T-helper 1 cell (primary cell): ENCODE results near the gene ABCC9.
A peak's percentile ranks its signal among the peaks of the same experiment; 100 is the strongest.
"Not testable (repeated sequence)": the region's sequence is repeated elsewhere in the genome, so short reads cannot be mapped to it uniquely, and the experiment has no call there.

Experiments used
- DNase-seq, 5 donors: peaks; one replicate each; pipeline ENCODE4 v3.0.0-alpha.2; 2012 to 2020

ABCC9 gene

DNA sequence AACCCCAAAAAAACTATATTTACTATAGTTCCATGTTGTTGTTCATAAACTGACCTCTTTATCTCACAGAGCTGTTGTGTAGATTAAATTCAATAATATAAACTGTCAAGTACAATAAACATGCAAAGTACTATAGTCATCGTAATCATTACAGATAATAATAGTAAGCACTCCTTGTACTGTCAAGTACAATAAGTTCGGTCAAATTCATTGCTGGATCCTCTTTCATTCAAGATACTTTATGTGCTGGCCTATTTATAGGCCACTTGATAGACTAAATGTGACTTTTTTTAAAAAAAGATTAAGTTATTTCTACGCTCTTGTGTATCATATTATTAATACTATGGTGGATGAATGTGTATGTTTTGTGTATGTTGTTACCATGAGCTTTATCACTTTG, 127.5 kb downstream of the ABCC9 start:
- DNase-seq: no peak

DNA sequence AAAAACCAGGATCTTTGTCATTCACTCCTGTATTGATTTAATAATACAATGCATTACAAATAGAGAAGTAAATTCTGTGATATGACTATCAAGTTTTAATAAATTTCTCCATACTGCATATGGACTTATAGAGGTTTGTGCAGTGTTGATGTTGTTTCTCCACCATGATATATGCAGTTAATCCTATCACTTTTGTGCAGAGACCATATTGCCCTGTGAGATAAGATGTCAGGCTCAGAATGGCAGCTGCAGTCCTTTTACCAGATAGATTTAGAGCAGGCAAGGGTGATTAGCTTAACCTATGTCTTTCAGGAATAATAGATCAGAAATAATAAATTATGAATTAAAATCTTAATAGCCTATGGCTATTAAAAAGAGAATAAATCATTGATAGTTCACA, 128.1 kb downstream of the ABCC9 start:
- DNase-seq: no peak

DNA sequence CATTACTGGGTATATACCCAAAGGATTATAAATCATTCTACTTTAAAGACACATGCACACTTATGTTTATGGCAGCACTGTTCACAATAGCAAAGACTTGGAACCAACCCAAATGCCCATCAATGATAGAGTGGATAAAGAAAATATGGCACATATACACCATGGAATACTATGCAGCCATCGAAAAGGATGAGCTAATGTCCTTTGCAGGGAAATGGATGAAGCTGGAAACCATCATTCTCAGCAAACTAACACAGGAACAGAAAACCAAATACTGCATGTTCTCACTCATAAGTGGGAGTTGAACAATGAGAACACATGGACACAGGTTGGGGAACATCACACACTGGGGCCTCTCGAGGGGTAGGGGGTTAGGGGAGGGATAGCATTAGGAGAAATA, 128.9 kb downstream of the ABCC9 start:
- not testable (repeated sequence) for DNase-seq

DNA sequence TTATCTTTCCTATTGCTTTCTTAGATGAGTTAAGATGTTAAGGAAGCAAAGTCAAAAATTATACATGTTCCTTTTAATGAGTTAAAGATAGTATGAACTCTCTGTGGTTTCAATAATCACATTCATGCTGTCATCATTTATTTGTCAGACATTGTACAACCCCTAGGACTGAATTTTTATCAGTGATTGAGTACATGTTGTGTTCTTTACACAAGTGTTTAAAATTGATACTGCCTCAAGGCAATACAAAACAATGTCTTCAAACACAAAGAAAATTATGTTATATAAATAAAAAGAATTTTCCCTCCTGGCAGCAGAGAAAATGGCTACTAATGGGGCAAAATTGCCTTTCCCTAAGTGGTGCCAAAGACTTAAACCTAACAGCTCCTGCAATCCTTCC, 132.1 kb downstream of the ABCC9 start:
- no peak for DNase-seq

DNA sequence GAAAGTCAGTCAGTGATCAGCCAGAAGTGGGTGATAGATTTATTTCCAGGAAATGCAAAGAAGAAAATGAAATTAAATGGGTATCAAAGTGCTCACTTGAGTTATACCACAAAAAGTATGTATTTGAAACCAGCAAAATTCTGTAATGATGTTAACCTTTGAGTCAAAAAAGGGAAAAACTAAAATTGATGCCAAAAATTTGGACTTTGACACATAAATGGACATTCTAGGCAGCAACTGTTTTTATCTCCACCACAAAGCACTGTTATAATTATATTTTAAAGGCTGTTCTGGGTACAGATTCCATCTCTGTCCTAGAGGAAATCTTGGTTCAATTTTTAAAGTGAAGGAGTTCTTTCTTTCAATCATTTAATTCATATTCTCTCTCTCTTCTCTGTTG, 135.0 kb downstream of the ABCC9 start:
- no peak for DNase-seq

DNA sequence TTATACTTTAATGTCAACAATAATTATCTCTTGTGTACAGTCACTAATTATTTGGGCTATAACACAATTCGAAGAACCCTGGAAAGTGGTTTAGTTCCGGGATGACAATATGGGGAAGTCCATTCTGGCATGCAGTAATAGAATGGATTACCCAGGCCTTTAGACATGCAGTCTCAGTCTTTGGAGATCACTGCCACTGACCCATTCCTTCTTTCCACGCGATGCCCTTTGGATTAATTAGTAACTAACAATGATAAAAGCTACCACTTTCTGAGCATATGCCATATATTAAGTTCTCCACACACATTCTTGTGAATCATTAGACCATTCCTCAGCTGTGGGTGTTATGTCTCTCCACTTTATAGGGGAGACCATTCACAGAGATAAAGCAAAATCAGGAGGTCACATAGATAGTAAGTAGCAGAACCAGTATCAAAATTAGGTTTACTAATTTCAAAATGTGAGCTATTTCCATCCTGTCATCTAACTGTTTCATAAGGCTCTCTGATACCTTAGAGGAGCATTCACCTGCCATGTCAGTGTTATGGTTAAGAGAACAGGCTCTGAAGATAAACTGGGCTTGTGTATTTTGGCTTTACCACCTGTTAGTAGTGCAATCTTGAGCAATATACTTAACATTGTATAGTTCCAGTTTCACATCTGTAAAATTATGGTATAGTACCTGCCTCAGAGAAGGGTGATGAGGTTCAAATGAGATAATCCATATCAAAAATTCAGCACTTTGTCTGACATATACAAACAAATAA, 139.5 kb downstream of the ABCC9 start:
- no peak for DNase-seq

DNA sequence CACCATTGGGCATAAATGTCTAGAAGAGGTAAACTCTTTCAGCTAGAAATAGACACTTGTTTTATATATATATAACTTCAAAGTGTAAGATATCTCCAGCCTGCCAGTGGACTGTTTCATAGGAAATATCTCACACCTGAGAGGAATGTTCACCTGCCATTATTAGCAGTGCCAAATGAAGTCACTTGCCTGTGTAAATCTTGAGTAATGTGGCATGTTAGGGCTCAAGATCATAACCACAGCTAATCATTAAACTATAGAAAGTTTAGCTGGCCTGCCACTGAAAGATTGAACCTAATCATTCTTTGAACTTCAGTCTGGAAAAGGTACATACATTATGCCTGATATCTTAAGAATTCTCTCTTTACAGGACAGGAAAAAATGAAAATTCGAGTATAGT, 141.2 kb downstream of the ABCC9 start:
- DNase-seq: no peak

DNA sequence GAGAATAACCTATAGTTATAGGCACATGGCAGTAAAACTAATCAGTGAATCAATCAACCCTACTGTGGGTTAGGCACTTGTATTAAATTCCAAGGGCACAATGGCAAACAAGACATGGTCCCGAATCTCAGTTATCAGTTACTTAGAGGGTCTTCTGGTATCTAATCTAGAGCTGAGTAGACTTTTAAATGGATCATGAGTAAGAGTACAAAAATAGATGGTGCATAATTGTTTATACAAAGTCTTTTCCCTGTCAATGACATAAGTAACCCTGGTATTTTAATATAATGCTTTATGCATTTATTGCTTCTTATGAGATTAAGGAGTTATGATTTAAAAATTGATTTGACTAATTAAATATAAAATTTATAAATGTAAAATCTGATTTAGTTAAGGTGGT, 143.7 kb downstream of the ABCC9 start:
- DNase-seq: no peak

DNA sequence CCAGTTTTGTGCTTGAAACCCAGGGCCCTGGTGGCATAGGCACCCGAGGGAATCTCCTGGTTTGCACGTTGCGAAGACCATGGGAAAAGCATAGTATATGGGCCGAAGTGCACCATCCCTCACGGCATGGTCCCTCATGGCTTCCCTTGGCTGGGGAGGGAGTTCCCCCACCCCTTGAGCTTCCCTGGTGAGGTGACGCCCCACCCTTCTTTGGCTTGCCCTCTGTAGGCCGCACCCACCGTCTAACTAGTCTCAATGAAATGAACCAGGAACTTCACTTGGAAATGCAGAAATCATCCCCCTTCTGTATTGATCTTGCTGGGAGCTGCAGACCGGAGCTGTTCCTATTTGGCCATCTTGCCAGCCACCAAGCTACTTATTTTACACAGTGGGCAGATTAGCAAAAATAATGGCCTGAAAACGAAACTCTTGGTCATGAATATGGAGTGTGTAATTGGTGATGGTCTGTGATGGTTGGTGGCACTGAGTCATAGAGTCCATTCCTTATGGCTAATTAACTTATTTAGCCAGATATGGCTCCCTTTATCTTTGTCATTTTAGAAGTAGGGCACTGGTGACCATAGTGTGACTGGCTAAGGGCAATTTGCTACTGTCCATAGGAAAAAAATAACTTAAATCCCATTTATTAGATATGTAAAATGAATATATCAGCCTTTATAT, 145.4 kb downstream of the ABCC9 start:
- DNase-seq: no peak

DNA sequence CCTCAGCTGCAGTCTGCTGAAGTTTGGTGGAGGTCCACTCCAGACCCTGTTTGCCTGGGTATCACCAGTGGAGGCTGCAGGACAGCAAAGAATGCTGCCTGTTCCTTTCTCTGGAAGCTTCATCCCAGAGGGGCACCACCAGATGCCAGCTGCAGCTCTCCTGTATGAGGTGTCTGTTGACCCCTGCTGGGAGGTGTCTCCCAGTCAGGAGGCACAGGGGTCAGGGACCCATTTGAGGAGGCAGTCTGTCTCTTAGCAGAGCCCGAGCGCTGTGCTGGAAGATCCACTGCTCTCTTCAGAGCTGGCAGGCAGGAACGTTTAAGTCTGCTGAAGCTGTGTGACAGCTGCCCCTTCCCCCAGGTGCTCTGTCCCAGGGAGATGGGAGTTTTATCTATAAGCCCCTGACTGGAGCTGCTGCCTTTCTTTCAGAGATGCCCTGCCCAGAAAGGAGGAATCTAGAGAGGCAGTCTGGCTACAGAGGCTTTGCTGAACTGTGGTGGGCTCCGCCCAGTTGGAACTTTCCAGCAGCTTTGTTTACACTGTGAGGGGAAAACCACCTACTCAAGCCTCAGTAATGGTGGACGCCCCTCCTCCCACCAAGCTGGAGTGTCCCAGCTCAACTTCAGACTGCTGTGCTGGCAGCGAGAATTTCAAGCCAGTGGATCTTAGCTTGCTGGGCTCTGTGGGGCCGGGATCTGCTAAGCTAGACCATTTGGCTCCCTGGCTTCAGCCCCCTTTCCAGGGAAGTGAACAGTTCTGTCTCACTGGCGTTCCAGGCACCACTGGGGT, 146.2 kb downstream of the ABCC9 start:
- DNase-seq: not testable (repeated sequence)

DNA sequence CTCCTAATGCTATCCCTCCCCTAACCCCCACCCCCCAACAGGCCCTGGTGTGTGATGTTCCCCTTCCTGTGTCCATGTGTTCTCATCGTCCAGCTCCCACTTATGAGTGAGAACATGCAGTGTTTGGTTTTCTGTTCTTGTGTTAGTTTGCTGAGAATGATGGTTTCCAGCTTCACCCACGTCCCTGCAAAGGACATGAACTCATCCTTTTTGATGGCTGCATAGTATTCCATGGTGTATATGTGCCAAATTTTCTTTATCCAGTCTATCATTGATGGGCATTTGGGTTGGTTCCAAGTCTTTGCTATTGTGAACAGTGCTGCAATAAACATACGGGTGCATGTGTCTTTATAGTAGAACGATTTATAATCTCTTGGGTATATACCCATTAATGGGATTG, 151.5 kb downstream of the ABCC9 start:
- DNase-seq: not testable (repeated sequence)

DNA sequence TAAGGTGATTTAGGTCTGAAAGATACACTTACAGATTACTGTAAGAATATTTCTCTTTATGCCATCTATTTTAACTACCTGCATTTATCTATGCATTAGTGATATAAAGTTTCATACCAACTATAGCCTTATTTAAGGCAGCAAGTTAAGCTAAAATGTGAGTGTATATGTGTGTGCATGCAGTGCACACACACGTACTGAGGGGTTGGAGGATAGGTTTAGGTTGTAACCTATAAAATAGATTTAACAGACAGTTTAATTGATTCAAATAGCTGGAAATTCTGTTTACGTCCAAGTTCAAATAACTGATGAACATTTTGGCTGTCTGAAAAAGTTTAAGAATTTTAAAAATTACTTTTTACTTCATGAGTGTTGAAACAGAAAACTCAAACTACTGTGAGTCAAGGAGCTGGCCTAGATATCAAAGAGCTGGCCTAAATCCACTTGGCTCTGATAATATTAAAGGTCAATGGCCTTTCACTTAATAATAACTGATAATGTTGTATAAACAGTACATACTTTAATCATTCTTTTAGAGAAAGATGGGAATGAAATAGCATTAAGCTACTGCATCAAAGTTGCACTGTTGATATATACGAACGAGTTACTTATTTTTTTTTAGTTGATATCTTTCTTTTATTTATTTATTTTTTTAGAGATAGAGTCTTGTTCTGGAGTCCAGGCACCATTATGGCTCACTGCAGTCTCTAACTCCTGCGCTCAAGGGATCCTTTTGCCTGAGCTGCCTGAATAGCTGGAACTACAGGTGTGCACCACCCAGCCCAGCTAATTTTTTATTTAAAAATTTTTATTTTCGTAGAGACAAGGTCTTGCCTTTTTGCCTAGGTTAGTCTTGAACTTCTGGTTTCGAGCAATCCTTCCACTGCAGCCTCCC, 152.9 kb downstream of the ABCC9 start:
- no peak for DNase-seq

DNA sequence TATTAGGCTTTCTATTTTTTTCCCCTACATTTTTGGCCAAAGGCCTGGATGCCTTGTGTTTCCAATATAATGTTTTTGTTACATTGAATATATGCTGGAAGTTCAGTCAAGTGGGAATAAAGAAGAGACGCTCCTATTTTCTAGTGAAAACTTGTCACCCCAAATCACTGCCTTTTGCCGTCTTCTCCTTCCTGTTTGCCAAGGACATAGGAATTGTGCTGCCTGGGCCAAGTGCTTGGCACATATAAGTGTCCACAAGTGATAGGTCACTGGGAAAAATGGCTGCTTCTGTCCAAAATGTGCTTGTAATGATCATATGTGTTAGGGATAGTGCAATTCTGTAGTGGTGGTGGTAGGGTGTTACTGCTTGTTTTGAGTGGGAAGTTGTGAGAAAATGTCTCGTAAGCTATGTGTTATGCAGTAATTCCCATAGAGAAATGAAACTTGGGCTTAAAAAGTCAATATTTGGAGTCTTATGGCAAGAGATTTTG, 155.1 kb downstream of the ABCC9 start:
- DNase-seq: no peak

DNA sequence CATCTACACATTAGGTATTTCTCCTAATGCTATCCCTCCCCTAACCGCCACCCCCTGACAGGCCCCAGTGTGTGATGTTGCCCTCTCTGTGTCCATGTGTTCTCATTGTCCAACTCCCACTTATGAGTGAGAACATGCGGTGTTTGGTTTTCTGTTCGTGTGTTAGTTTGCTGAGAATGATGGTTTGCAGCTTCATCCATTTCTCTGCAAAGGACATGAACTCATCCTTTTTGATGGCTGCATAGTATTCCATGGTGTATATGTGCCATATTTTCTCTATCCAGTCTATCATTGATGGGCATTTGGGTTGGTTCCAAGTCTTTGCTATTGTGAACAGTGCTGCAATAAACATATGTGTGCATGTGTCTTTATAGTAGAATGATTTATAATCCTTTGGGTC, 158.5 kb downstream of the ABCC9 start:
- DNase-seq: not testable (repeated sequence)

DNA sequence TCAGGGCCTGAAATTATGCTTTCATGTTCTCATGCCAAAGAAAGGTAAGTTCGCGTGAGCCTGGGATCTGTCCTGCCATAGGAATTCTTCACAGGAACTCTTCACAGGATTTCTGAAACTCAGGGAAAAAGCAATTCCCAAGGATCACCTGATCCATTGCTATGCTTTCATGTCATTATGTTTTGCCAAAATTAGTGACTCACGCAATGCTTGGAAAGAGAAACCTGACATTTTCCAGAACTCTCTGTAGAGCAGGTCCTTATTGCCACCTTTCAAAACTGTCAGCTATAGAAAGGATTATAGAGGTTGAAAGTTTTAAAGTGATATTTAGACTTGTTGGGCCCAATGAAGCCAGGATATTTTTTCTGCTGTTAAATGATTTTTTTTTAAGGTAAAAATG, 160.4 kb downstream of the ABCC9 start:
- no peak for DNase-seq

DNA sequence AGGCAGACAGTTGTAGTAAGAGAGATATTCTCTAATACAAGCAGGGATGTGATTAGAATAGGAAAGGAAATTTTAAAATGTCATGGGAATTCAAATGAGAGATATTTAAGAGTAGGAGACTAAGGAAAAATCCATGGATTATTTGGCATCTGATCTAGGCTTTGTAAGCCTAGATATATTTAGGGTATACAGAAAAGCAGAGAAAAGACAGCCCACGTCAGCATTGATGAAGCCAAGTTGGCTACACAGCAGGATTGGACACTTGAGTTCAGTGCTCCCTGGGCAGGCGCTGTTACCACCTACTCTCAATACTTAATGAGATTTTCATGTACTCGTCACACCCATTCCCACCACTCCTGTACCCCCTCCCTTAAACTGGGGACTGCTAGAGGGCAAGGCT, 165.1 kb downstream of the ABCC9 start:
- DNase-seq: no peak

DNA sequence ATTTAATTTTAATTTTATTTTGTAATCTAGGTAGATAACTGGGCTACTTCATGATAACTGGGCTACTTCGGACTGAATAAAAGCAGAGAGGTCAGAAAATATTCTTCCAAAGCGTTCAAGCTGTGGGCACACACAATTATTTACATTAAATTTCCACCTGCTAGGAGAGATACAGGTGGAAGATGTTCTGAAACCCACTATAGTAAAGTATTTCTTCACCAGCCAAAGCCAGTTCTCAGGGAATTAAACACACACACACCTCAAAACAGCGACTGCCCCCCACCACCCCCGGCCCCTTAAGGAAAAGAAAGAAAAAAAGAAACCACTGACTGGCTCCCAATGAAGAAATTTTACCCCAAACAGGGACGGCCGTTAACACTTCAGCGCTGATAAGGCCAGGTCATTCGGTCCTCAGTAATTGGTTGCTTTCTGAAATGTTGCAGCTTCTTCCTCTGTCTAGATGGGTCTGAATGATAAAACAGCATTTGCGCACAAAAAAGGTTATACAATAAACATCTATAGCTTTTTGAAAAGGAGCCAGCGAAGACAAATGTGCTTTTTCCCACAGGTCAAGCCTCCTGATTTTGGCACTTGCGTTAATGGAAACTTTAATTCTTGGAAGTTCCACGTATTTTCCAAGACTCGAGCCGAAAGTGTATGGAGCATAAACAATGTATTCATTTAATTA, 165.9 kb downstream of the ABCC9 start:
- no peak for DNase-seq

DNA sequence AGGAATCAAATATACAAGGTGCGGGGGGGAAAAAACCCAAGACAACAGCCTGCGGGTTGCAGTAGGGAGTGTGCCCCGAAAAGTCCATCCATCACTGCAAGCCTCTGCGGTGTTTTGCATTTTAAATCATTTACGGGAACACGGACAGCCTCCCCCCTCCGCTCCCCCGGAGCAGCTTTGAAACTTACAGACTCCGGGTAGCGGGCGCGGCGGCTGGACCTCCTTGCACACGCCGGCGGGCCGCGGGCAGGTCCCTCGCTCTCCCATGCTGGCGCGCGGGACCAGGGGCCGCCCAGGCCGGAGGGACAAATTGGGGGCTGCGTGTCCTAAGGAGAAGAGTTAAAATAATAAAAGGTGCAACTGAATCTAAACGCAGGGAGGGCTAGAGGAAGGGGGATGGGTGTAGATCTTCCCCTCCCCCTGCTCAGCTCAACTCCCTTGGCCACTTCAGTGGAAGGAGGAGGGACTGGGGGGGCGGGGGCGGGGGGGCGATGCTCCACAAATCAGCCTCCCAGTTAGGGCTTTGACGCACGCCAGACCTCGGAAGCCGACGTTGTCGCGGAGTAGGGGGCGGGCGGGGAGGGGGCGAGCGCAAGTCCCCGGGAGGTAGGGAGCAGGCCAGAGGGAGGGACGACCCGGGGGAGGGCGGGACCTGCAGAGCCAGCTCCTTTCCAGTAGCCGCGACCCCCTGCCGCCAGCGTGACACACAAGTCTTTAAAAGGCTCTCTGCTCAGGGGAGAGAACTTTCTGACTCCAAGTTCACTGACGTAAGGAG, 166.7 kb downstream of the ABCC9 start, which contains the start of gene KCNJ8:
Gene KCNJ8, minus strand, starts transcription at position 349 of the 775 bp plus-strand sequence. CDS start 1,090 bp downstream, outside the sequence.
- no peak for DNase-seq

DNA sequence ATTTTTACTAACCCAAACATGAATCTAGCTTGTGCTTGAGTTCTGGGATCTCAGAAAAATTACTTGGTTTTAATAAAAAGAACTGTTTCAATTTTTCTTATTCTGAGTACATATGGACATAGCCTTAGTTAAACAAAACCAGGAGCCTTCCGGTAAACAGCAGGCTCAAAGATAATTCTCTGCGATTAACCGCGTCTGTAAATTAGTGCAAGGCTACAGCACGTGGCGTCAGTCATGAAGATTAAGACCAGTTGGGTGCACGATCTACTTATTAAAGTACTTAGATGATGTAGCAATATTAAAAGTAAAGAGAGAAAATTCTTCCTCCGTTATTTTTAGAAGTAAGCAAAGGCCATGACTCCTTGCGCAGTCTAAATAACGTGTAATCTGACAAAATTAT, 167.4 kb downstream of the ABCC9 start:
- DNase-seq: no peak

DNA sequence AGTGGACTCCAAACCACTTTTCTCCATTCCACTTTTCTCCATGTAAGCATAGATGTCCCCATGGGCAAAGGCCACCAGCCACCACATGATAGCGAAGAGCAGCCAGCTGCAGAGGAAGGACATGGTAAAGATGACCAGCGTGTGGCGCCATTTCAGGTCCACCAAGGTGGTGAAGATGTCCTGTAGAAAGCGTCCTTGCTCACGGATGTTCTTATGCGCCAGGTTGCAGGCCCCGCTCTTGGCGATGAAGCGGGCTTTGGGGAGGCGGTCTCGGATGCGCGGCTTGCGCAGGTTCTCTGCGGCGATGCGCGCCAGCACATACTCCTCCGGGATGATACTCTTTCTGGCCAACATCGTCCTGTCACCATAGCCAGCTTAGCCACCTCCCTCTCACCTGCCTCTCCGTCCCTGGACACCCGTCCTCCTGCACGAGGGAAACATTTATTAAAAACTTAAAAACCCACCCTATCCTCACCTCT, 167.9 kb downstream of the ABCC9 start:
- DNase-seq: peak in 2 of 5 donors; percentile 3 to 4

DNA sequence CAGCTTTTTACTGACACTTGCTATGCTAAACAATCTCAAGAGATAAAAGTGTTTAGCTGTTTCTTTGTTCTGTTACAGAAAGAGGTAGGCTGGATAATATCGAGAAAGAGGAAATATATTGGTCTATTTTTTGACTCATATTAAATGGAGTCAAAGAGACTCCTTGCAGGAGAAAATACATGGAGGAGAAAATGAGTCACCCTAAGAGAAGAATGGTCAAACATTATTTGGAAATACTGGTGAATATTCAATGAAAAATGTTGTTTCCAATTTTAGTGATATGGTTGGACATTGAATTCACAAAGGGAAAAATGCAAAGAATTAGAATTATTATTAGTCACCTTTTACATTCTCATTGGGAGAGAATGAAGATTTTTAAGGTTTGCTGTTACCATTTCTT, 169.9 kb downstream of the ABCC9 start:
- DNase-seq: no peak
